Liver (tissue), 9 donors: ENCODE data around the gene SNTN. TPM values are rescaled to one million over a fixed set of nuclear protein-coding genes. Genes with fewer than 3 reads are reported as not detected.

Experiments
- DNase-seq: peaks from one replicate; pipeline ENCODE4 v3.0.0-alpha.2; 2017; ENCODE audit warnings: low spot score
- H3K27ac ChIP-seq, 2 donors: one replicate each; pipeline ENCODE4 v1.7.0; 2013; ENCODE audit warnings: inconsistent platforms in 2 of 2, low read length in 2 of 2, control low read depth in 1 of 2, low read depth in 1 of 2, mild to moderate bottlenecking in 1 of 2
- H3K27me3 ChIP-seq, 4 donors: one replicate each; pipeline versions ENCODE4 v1.6.1 to v1.7.0; 2013; ENCODE audit warnings: low read length in 3 of 4, inconsistent platforms in 1 of 4, mild to moderate bottlenecking in 1 of 4, moderate library complexity in 1 of 4; ENCODE audit not compliant: control insufficient read depth in 4 of 4, insufficient read depth in 4 of 4
- H3K36me3 ChIP-seq, 4 donors: one replicate each; pipeline versions ENCODE4 v1.6.1 to v1.7.0; 2013; ENCODE audit warnings: low read length in 3 of 4, mild to moderate bottlenecking in 3 of 4, low read depth in 1 of 4, moderate library complexity in 1 of 4; ENCODE audit not compliant: control insufficient read depth in 4 of 4, insufficient read depth in 3 of 4
- H3K4me1 ChIP-seq, 4 donors: one replicate each; pipeline versions ENCODE4 v1.6.1 to v1.7.0; 2013; ENCODE audit warnings: low read length in 3 of 4, mild to moderate bottlenecking in 3 of 4, moderate library complexity in 1 of 4; ENCODE audit not compliant: control insufficient read depth in 4 of 4, insufficient read depth in 4 of 4
- H3K4me3 ChIP-seq, 3 donors: one replicate each; pipeline versions ENCODE4 v1.6.1 to v1.7.0; 2013; ENCODE audit warnings: low read length in 3 of 3, control low read depth in 1 of 3, low read depth in 1 of 3, mild to moderate bottlenecking in 1 of 3
- H3K9ac ChIP-seq, 2 donors: one replicate each; pipeline ENCODE4 v1.7.0; 2013; ENCODE audit warnings: low read length in 2 of 2, mild to moderate bottlenecking in 2 of 2, moderate library complexity in 2 of 2, control low read depth in 1 of 2, low read depth in 1 of 2
- H3K9me3 ChIP-seq, 4 donors: one replicate each; pipeline versions ENCODE4 v1.6.1 to v1.7.0; 2013; ENCODE audit warnings: low read length in 3 of 4; ENCODE audit not compliant: control insufficient read depth in 4 of 4
- ATF3 ChIP-seq: IDR thresholded peaks from 2 replicates; pipeline ENCODE4 v1.6.1; 2016; ENCODE audit warnings: antibody characterized with exemption
- CTCF ChIP-seq: fragments of 150-350 bp; IDR thresholded peaks from 2 replicates; pipeline ENCODE4 v1.5.1; 2017; ENCODE audit warnings: improper control_type of control experiment, low read depth, low read length; ENCODE audit not compliant: missing input control
- EGR1 ChIP-seq, 2 donors: IDR thresholded peaks; 2 replicates each; pipeline ENCODE4 v1.6.1; 2016 to 2018; ENCODE audit warnings: antibody characterized with exemption in 2 of 2, low read depth in 2 of 2
- FOXA1 ChIP-seq: IDR thresholded peaks from 2 replicates; pipeline ENCODE4 v1.6.1; 2016; ENCODE audit warnings: antibody characterized with exemption
- FOXA2 ChIP-seq: IDR thresholded peaks from 2 replicates; pipeline ENCODE4 v1.6.1; 2016; ENCODE audit warnings: antibody characterized with exemption
- GABPA ChIP-seq, 2 donors: IDR thresholded peaks in 1 of 2; conservative IDR thresholded peaks in 1 of 2; 2 replicates each; pipeline ENCODE4 v1.6.1; 2016; ENCODE audit warnings: antibody characterized with exemption in 2 of 2, mild to moderate bottlenecking in 1 of 2, moderate library complexity in 1 of 2
- HNF4A ChIP-seq, 2 donors: conservative IDR thresholded peaks; 2 replicates each; pipeline ENCODE4 v1.6.1; 2016; ENCODE audit warnings: antibody characterized with exemption in 2 of 2, mild to moderate bottlenecking in 2 of 2
- HNF4G ChIP-seq: IDR thresholded peaks from 2 replicates; pipeline ENCODE4 v1.6.1; 2016; ENCODE audit warnings: antibody characterized with exemption
- JUND ChIP-seq, 2 donors: IDR thresholded peaks; 2 replicates each; pipeline ENCODE4 v1.6.1; 2016; ENCODE audit warnings: antibody characterized with exemption in 2 of 2
- NR2F2 ChIP-seq: IDR thresholded peaks from 2 replicates; pipeline ENCODE4 v1.6.1; 2016; ENCODE audit warnings: antibody characterized with exemption
- RAD21 ChIP-seq, 2 donors: IDR thresholded peaks; 2 replicates each; pipeline ENCODE4 v1.6.1; 2016; ENCODE audit warnings: antibody characterized with exemption in 2 of 2, mild to moderate bottlenecking in 2 of 2
- RXRA ChIP-seq, 2 donors: IDR thresholded peaks; 2 replicates each; pipeline ENCODE4 v1.6.1; 2017 to 2018; ENCODE audit warnings: antibody characterized with exemption in 2 of 2, mild to moderate bottlenecking in 1 of 2
- SP1 ChIP-seq: IDR thresholded peaks from 2 replicates; pipeline ENCODE4 v1.6.1; 2018; ENCODE audit warnings: antibody characterized with exemption, mild to moderate bottlenecking
- TAF1 ChIP-seq: conservative IDR thresholded peaks from 2 replicates; pipeline ENCODE4 v1.6.1; 2016; ENCODE audit warnings: antibody characterized with exemption, mild to moderate bottlenecking
- YY1 ChIP-seq: IDR thresholded peaks from 2 replicates; pipeline ENCODE4 v1.6.1; 2016; ENCODE audit warnings: antibody characterized with exemption, mild to moderate bottlenecking
- ZBTB33 ChIP-seq: IDR thresholded peaks from 2 replicates; pipeline ENCODE4 v1.6.1; 2016; ENCODE audit warnings: antibody characterized with exemption
- WGBS: extraction: QIAGEN DNeasy Blood & Tissue Kit; methylation state at CpG from one replicate; pipeline ENCODE4 v1.1.7; 2013; 5-methylcytosine and 5-hydroxymethylcytosine counted together
- polyA plus RNA-seq, 2 donors: library from polyadenylated mRNA; stranded (reverse) in 1 of 2; unstranded in 1 of 2; fragments of 200-250 nt in 1 of 2; fragments of >200 nt in 1 of 2; fragmentation: Nextera tagmentation in 1 of 2; extraction: Ambion mirVana in 1 of 2; gene quantifications; one replicate each; pipeline versions ENCODE4 v1.2.1 to v1.2.3, GENCODE V29; 2013 to 2015
- total RNA-seq, 2 donors: library from RNA; depleted of rRNA; stranded (reverse); fragments of >200 nt; gene quantifications; one replicate each; pipeline ENCODE4 v1.2.3, GENCODE V29; 2014
- TF ChIP-seq, protein P1 (sequence below): IDR thresholded peaks from 2 replicates; pipeline ENCODE4 v1.6.1; 2016; ENCODE audit warnings: antibody characterized with exemption, mild to moderate bottlenecking
- TF ChIP-seq, protein P2 (sequence below): IDR thresholded peaks from 2 replicates; pipeline ENCODE4 v1.6.1; 2016; ENCODE audit warnings: antibody characterized with exemption
- donor health status: healthy.
- donor health status: healthy.
- donor health status: healthy.
- donor health status: healthy.
- donor health status: healthy.

The SNTN gene
- total and polyA plus RNA-seq, 4 donors = not detected

GRCh38 chr3:63705092-63705645 lies 52.7 kb downstream of the SNTN start (continued):
- TF ChIP-seq, protein P1, sequence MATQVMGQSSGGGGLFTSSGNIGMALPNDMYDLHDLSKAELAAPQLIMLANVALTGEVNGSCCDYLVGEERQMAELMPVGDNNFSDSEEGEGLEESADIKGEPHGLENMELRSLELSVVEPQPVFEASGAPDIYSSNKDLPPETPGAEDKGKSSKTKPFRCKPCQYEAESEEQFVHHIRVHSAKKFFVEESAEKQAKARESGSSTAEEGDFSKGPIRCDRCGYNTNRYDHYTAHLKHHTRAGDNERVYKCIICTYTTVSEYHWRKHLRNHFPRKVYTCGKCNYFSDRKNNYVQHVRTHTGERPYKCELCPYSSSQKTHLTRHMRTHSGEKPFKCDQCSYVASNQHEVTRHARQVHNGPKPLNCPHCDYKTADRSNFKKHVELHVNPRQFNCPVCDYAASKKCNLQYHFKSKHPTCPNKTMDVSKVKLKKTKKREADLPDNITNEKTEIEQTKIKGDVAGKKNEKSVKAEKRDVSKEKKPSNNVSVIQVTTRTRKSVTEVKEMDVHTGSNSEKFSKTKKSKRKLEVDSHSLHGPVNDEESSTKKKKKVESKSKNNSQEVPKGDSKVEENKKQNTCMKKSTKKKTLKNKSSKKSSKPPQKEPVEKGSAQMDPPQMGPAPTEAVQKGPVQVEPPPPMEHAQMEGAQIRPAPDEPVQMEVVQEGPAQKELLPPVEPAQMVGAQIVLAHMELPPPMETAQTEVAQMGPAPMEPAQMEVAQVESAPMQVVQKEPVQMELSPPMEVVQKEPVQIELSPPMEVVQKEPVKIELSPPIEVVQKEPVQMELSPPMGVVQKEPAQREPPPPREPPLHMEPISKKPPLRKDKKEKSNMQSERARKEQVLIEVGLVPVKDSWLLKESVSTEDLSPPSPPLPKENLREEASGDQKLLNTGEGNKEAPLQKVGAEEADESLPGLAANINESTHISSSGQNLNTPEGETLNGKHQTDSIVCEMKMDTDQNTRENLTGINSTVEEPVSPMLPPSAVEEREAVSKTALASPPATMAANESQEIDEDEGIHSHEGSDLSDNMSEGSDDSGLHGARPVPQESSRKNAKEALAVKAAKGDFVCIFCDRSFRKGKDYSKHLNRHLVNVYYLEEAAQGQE = no peak
- TF ChIP-seq FOXA1 (no peak), FOXA2 (no peak), ATF3 (no peak), NR2F2 (no peak), RXRA (IDR thresholded peaks at IDR 0.05) (no peak), SP1 (no peak), RAD21 (IDR thresholded peaks at IDR 0.05) (no peak), EGR1 (IDR thresholded peaks at IDR 0.05; ENCODE audit: low read depth in 2 of 2) (no peak), HNF4A (conservative IDR thresholded peaks at IDR 0.05) (no peak), JUND (IDR thresholded peaks at IDR 0.05) (no peak)

DNA sequence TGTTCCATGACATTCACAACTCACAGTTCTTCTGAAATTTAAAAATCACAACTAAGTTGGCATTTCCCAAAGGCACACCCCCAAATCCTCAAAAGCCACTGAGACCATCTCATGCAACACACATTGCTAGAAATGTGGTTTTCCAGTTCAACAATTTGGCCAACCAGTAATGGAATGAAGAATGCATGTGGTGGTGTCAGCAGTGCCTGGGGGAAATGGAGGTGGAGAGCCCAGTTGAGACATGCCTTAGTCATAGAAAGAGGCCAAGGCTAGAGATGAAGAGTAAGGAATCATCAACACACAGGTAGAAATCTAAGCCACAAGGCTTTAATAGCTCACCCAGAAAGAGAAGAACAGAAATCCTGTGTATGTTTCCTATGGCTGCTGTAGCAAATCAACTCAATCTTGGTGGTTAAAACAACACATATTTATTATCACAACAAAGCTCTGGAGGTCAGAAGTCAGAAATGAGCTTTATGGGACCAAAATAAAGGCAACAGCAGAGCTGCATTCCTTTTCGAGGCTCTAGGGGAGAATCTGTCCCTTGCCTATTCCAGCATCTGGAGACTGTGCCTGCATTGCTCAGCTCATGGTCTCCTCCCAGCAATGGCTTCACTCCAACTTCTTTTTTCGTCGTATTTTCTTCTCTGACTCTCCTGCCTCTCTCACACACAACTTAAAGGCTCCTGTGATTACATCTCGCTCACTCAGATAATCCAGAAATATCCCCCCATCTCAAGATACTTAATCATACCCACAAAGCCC lies 54.0 kb downstream of the SNTN start:
- Histone ChIP-seq H3K9me3 (no peaks in the 10 kb centered on the region), H3K4me1 (no peaks in the 10 kb centered on the region), H3K27me3 (no peaks in the 10 kb centered on the region), H3K36me3 (no peaks in the 10 kb centered on the region), H3K4me3 (no peak overlapping the region), H3K9ac (no peak overlapping the region), H3K27ac (no peak overlapping the region)
- TF ChIP-seq EGR1 (IDR thresholded peaks at IDR 0.05; ENCODE audit: low read depth in 2 of 2) = no peak
- TF ChIP-seq YY1 = no peak
- TF ChIP-seq TAF1 = no peak
- no peak for TF ChIP-seq JUND (IDR thresholded peaks at IDR 0.05)
- no peak for TF ChIP-seq FOXA1
- TF ChIP-seq GABPA (IDR thresholded peaks at IDR 0.05 in 1 of 2, conservative IDR thresholded peaks at IDR 0.05 in 1 of 2) = no peak
- TF ChIP-seq RAD21 (IDR thresholded peaks at IDR 0.05) = no peak
- no peak for TF ChIP-seq HNF4G
- TF ChIP-seq, protein P2, sequence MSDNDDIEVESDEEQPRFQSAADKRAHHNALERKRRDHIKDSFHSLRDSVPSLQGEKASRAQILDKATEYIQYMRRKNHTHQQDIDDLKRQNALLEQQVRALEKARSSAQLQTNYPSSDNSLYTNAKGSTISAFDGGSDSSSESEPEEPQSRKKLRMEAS = no peak
- no peak for TF ChIP-seq HNF4A (conservative IDR thresholded peaks at IDR 0.05)
- TF ChIP-seq FOXA2 = no peak
- TF ChIP-seq NR2F2 = no peak
- no peak for TF ChIP-seq RXRA (IDR thresholded peaks at IDR 0.05)
- TF ChIP-seq, protein P1 = no peak
- TF ChIP-seq ZBTB33 = no peak
- no peak for TF ChIP-seq CTCF
- TF ChIP-seq SP1 = no peak
- TF ChIP-seq ATF3 = no peak
- DNase-seq = no peak
- 71% methylated on average over 4 of the region's 4 CpGs for WGBS
